GM12801 (cell line): ENCODE data around the gene SLC13A3.

Experiments
- CTCF ChIP-seq: IDR thresholded peaks from one replicate; pipeline ENCODE4 v1.5.1; 2011; ENCODE audit warnings: control low read depth; ENCODE audit not compliant: insufficient read length; ENCODE audit errors: extremely low read depth

Gene SLC13A3

GRCh38 chr20:46606817-46607190 is 44.5 kb downstream of the SLC13A3 start:
- TF ChIP-seq CTCF = no peak

DNA sequence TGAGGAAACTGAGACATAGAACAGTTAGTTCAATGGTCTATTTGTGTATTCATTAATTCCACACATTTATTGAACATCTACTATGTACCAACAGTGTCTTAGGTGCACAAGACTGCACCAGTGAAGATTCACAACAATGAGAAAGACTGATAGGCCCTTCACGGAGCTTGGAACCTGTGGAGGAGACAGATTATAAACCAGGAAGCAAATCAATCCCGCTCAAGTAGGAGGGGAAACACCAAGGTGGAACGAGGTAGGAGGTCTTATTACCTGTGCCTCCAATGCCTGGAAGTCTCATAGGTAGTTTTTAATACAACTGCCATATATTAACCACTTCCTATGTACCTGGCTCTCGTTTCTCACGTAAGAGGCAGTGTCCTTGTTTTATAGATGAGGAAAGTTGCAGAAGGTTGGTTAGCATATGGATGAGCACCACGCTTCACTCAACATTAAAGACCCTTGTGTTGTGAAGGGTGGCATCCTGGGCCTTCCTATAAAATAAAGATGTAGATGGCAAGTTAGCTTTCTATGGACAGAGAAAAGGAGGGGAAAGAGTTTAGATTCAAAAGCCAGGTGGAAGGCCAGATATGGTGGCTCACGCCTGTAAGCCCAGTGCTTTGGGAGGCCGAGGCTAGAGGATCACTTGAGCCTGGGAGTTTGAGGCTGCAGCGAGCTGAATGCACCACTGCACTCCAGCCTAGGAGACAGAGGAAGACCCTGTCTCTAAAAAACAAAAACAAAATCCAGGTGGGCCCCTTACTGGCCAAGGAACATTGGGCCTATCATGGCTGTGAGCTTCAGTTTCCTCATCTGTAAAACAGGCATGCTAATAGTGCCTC is 45.1 kb downstream of the SLC13A3 start:
- TF ChIP-seq CTCF = no peak

- TF ChIP-seq CTCF = no peak
Observed at GRCh38 chr20:46605181-46605580, 46.1 kb downstream of the SLC13A3 start.

GRCh38 chr20:46604551-46605133 is 46.6 kb downstream of the SLC13A3 start:
- TF ChIP-seq CTCF = no peak

- TF ChIP-seq CTCF = no peak
Observed at GRCh38 chr20:46602429-46602828, 48.8 kb downstream of the SLC13A3 start.

DNA sequence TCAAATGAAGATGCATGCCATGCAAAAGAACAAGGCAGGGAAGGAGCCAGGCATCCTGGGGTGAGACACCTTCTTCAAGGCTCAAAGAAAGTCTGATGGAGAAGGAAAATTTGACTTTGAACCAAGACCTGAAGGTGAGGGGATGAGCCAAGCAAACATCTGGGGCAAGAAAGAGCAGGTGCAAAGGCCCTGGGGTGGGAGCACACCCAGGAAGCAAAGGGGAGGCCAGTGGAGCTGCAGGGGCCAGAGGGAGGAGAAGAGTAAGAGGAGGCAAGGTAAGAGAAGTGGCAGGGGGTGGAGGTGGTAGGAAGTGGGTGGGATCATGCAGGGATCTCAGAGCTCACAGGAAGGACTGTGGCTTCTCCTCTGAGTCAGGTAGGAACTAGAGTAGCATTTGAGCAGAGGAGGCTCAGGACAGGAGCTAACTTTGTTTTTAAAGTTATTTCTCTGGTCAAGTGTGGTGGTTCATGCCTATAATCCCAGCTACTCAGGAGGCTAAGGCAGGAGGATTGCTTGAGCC is 49.6 kb downstream of the SLC13A3 start:
- TF ChIP-seq CTCF = no peak

- TF ChIP-seq CTCF = no peak
Observed at GRCh38 chr20:46600286-46600752, 50.9 kb downstream of the SLC13A3 start.
